RWPE2 (cell line): Measurements from ENCODE around the gene MS4A4E.

ENCODE experiments used
- ATAC-seq: fragments of 200-7000 bp; cut with Tn5 transposase; 3 replicates; pipeline ENCODE4 v1.9.1; 2021; ENCODE audit warnings: low read depth
- DNase-seq: peaks from one replicate; pipeline ENCODE4 v3.0.0-alpha.2; 2020; ENCODE audit warnings: low spot score
- H3K27ac ChIP-seq: fragments of 450-650 bp; 2 replicates; pipeline ENCODE4 v1.5.1; 2017; ENCODE audit warnings: mild to moderate bottlenecking; ENCODE audit not compliant: poor library complexity, severe bottlenecking
- H3K27me3 ChIP-seq: fragments of 250-450 bp; sonication (Bioruptor Pico); 2 replicates; pipeline ENCODE4 v1.5.1; 2021; ENCODE audit warnings: mild to moderate bottlenecking, moderate library complexity; ENCODE audit not compliant: insufficient read depth, poor library complexity, severe bottlenecking
- H3K36me3 ChIP-seq: fragments of 250-450 bp; sonication (Bioruptor Pico); 2 replicates; pipeline ENCODE4 v1.5.1; 2020; ENCODE audit warnings: low read depth, mild to moderate bottlenecking, moderate library complexity
- H3K4me1 ChIP-seq: fragments of 250-450 bp; sonication (Bioruptor Pico); 2 replicates; pipeline ENCODE4 v1.5.1; 2021; ENCODE audit warnings: mild to moderate bottlenecking, moderate library complexity; ENCODE audit not compliant: insufficient read depth, poor library complexity, severe bottlenecking
- H3K4me3 ChIP-seq: fragments of 250-450 bp; sonication (Bioruptor Pico); 2 replicates; pipeline ENCODE4 v1.5.1; 2021; ENCODE audit warnings: mild to moderate bottlenecking, moderate library complexity; ENCODE audit not compliant: severe bottlenecking
- H3K9me3 ChIP-seq: fragments of 250-450 bp; sonication (Bioruptor Pico); 2 replicates; pipeline ENCODE4 v1.5.1; 2021; ENCODE audit warnings: mild to moderate bottlenecking, moderate library complexity; ENCODE audit not compliant: severe bottlenecking
- TF ChIP-seq, protein P1 (sequence below): fragments of 450-650 bp; IDR thresholded peaks from one replicate; pipeline ENCODE4 v1.5.1; 2017; ENCODE audit warnings: mild to moderate bottlenecking, moderate library complexity; ENCODE audit not compliant: poor library complexity, severe bottlenecking

The MS4A4E gene

DNA sequence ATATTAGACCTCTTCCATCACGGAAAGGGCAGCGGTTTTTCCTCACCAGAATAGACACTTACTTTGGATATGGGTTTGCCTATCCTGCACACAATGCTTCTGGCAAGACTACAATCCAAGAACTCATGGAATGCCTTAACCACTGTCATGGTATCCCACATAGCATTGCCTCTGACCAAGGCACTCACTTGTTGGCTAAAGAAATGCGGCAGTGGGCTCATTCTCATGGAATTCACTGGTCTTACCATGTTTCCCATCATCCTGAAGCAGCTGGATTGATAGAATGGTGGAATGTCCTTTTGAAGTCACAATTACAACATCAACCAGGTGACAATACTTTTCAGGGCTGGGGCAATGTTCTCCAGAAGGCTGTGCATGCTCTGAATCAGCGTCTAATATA lies 20.8 kb downstream of the MS4A4E start:
- H3K27ac ChIP-seq: no peak overlapping the region
- no peaks in the 10 kb centered on the region for H3K27me3 ChIP-seq
- no peak for DNase-seq
- H3K9me3 ChIP-seq: no peaks in the 10 kb centered on the region
- ATAC-seq: no peak
- TF ChIP-seq, protein P1, sequence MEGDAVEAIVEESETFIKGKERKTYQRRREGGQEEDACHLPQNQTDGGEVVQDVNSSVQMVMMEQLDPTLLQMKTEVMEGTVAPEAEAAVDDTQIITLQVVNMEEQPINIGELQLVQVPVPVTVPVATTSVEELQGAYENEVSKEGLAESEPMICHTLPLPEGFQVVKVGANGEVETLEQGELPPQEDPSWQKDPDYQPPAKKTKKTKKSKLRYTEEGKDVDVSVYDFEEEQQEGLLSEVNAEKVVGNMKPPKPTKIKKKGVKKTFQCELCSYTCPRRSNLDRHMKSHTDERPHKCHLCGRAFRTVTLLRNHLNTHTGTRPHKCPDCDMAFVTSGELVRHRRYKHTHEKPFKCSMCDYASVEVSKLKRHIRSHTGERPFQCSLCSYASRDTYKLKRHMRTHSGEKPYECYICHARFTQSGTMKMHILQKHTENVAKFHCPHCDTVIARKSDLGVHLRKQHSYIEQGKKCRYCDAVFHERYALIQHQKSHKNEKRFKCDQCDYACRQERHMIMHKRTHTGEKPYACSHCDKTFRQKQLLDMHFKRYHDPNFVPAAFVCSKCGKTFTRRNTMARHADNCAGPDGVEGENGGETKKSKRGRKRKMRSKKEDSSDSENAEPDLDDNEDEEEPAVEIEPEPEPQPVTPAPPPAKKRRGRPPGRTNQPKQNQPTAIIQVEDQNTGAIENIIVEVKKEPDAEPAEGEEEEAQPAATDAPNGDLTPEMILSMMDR: no peak
- no peak overlapping the region for H3K4me3 ChIP-seq
- H3K36me3 ChIP-seq: no peaks in the 10 kb centered on the region
- no peaks in the 10 kb centered on the region for H3K4me1 ChIP-seq

DNA sequence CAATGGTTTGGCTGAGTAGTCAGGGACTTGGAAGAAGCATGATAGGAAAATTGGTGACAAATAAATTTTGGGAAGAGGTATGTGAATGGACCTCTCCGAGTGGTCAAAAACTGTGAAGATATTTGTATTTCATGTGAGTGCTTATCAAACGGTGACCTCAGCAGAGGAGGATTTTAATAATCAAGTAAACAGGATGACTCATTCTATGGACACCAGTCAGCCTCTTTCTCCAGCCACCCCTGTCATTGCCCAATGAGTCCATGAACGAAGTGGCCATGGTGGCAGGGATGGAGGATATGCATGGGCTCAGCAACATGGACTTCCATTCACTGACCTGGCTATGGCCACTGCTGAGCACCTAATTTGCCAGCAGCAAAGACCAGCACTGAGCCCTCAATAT lies 21.2 kb downstream of the MS4A4E start:
- Histone ChIP-seq H3K27me3 (no peaks in the 10 kb centered on the region), H3K36me3 (no peaks in the 10 kb centered on the region), H3K4me3 (no peak overlapping the region), H3K4me1 (no peaks in the 10 kb centered on the region), H3K9me3 (no peaks in the 10 kb centered on the region), H3K27ac (no peak overlapping the region)
- DNase-seq (no peak), ATAC-seq (no peak)
- TF ChIP-seq, protein P1: no peak

DNA sequence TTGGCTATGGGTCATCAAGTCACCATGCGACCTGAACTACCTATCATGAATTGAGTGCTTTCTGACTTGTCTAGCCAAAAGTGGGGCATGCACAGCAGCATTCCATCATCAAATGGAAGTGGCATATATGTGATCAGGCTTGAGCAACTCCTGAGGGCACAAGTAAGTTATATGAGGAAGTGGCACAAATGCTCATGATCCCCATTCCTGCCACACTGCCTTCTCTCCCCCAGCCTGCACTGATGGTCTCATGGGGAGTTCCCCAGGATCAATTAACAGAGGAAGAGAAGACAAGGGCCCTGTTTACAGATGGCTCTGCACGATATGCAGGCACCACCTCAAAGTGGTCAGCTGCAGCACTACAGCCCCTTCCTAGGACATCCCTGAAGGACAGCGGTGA lies 21.8 kb downstream of the MS4A4E start:
- no peak for ATAC-seq
- Histone ChIP-seq H3K4me3 (no peak overlapping the region), H3K9me3 (no peaks in the 10 kb centered on the region), H3K4me1 (no peaks in the 10 kb centered on the region), H3K36me3 (no peaks in the 10 kb centered on the region), H3K27me3 (no peaks in the 10 kb centered on the region), H3K27ac (no peak overlapping the region)
- no peak for DNase-seq
- TF ChIP-seq, protein P1: no peak

DNA sequence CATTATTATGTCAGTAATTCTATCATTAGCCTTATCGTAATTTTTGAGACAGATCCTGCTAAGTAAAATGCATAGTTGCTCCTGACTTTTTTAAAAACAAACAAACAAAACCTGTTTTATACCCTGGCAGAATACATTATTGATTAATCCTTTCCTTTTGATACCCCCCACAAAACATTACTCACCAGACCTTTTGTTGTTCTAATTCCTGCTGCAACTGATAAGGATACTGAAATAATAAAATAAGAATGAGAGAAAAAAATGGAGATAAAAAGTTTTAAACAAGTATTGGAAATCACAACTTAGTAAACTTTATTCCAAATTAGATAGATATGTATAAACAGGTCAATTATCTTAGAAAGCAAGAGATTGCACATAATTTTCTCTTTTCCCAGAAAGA lies 28.6 kb downstream of the MS4A4E start:
- TF ChIP-seq, protein P1: no peak
- no peak for ATAC-seq

DNA sequence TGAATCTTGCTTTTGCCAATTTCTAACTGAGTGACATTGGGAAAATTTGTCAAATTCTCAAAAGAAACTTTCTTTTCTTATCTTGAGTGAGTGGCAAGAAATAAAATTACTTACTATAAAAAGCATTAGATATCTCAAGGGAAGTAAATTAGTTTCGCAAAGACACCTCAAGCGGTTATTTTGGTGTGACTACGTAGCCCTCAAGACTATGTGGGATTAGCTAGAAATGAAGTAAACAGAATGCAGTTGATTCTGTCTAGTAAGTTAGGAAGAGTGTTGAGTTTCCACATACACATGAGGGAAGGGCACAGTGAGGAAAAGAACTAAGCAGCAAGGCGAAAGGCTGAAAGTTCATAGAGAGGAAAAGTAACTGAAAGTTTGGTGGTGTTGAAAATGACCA lies 31.7 kb downstream of the MS4A4E start:
- H3K27me3 ChIP-seq: no peaks in the 10 kb centered on the region
- TF ChIP-seq, protein P1: no peak
- H3K27ac ChIP-seq: no peak overlapping the region
- no peak for ATAC-seq
- no peaks in the 10 kb centered on the region for H3K36me3 ChIP-seq
- no peaks in the 10 kb centered on the region for H3K4me1 ChIP-seq
- no peaks in the 10 kb centered on the region for H3K9me3 ChIP-seq
- no peak for DNase-seq
- H3K4me3 ChIP-seq: no peak overlapping the region

More for the DNA sequence above, 28.6 kb downstream of the MS4A4E start:
- no peaks in the 10 kb centered on the region for H3K4me1 ChIP-seq
- DNase-seq: no peak
- no peaks in the 10 kb centered on the region for H3K27me3 ChIP-seq
- H3K4me3 ChIP-seq: no peak overlapping the region
- H3K27ac ChIP-seq: no peak overlapping the region
- no peaks in the 10 kb centered on the region for H3K36me3 ChIP-seq
- no peaks in the 10 kb centered on the region for H3K9me3 ChIP-seq
